Ovary (tissue), 9 donors: ENCODE results near the gene NSG2. TPM values are rescaled to one million over a fixed set of nuclear protein-coding genes. Genes with fewer than 3 reads are reported as not detected.

Source experiments
- DNase-seq, 5 donors: peaks; one replicate each; pipeline ENCODE4 v3.0.0-alpha.2; 2019 to 2020
- H3K27ac ChIP-seq, 2 donors: fragments of 200-600 bp; one replicate each; pipeline versions ENCODE4 v1.5.1 to v1.8.0; 2019 to 2022
- H3K27me3 ChIP-seq: fragments of 200-600 bp; one replicate; pipeline ENCODE4 v1.8.0; 2022
- H3K36me3 ChIP-seq: fragments of 200-600 bp; sonication (generic); one replicate; pipeline ENCODE4 v1.5.1; 2019
- H3K4me1 ChIP-seq: one replicate; pipeline ENCODE4 v1.8.1; 2013; ENCODE audit warnings: mild to moderate bottlenecking, moderate library complexity; ENCODE audit not compliant: insufficient read depth
- H3K4me3 ChIP-seq: fragments of 200-600 bp; sonication (generic); one replicate; pipeline ENCODE4 v1.5.1; 2017
- H3K9me3 ChIP-seq, 2 donors: fragments of 200-600 bp in 1 of 2; sonication (generic) in 1 of 2; one replicate each; pipeline versions ENCODE4 v1.5.1 to v1.8.1; 2013 to 2019; ENCODE audit warnings: mild to moderate bottlenecking in 1 of 2, moderate library complexity in 1 of 2
- CTCF ChIP-seq, 3 donors: fragments of 450-650 bp in 2 of 3; fragments of 200-600 bp in 1 of 3; IDR thresholded peaks; one replicate each; pipeline versions ENCODE4 v1.5.1 to v1.8.0; 2016 to 2022; ENCODE audit warnings: antibody characterized with exemption in 3 of 3, mild to moderate bottlenecking in 1 of 3
- EP300 ChIP-seq: sonication (generic); formaldehyde crosslinking; IDR thresholded peaks from one replicate; pipeline ENCODE4 v1.6.1; 2017; ENCODE audit warnings: antibody characterized with exemption
- POLR2A ChIP-seq: fragments of 450-650 bp; IDR thresholded peaks from one replicate; pipeline ENCODE4 v1.6.1; 2017; ENCODE audit warnings: antibody characterized with exemption, mild to moderate bottlenecking, moderate library complexity
- WGBS, 3 donors: extraction: QIAGEN DNeasy Blood & Tissue Kit in 1 of 3; methylation state at CpG; one replicate each; pipeline versions ENCODE4 v1.1.5 to v1.1.7; 2013 to 2017; 5-methylcytosine and 5-hydroxymethylcytosine counted together
- intact Hi-C, 4 donors: fragments of 100-400 bp; cut with DNase I; formaldehyde crosslinking; loops; one replicate each; pipeline versions ENCODE4 v1.11.0 to v1.15.1; 2022 to 2023
- polyA plus RNA-seq, 2 donors: library from polyadenylated mRNA; stranded (reverse); fragments of 200-250 nt in 1 of 2; fragments of 350-450 nt in 1 of 2; fragmentation: Illumina TruSeq in 1 of 2; extraction: RNeasy Lipid Tissue Mini Kit (QIAGEN cat#74804) in 1 of 2; gene quantifications; one replicate each; pipeline ENCODE4 v1.2.3, GENCODE V29; 2013 to 2014
- total RNA-seq, 7 donors: library from RNA; depleted of rRNA in 2 of 7; stranded (reverse); fragments of >200 nt in 2 of 7; fragmentation: NEBNext Ultra II Directional in 3 of 7; extraction: Animal tissue kit (Norgen Biotek cat#: 25700) in 3 of 7; gene quantifications; one replicate each; pipeline versions ENCODE4 v1.1.0 to v1.2.4, GENCODE V29; 2016 to 2023
- donor health status: DM: no; HTN: no; CAD: no; lungs with moderate emphysema.
- donor health status: DM: no; HTN: no; CAD: no.
- donor health status: Bipolar disorder and iron deficiency.
- donor health status: DM: yes; HTN: yes; CAD: no.
- donor health status: DM: no; HTN: no; CAD: no.
- donor health status: DM: yes; HTN: yes; CAD: no.

The NSG2 gene
- total and polyA plus RNA-seq, 9 donors = not detected

- TF ChIP-seq EP300 (no peak), CTCF (IDR thresholded peaks at IDR 0.05) (no peak), POLR2A (no peak)
- WGBS, 3 donors = 81 to 84% (median 83%) methylated on average over 6 of the region's 6 CpGs
- H3K4me1 ChIP-seq = no peaks in the 10 kb centered on the region
- no peak overlapping the region for H3K4me3 ChIP-seq
- no peaks in the 10 kb centered on the region for H3K27me3 ChIP-seq
- no peaks in the 10 kb centered on the region for H3K9me3 ChIP-seq
- no peak for DNase-seq
- intact Hi-C loops = no loop called here
- no peaks in the 10 kb centered on the region for H3K36me3 ChIP-seq
- no peak overlapping the region for H3K27ac ChIP-seq
Observed at GRCh38 chr5:174108745-174109144, 63.2 kb downstream of the NSG2 start.

- Histone ChIP-seq H3K27me3 (no peaks in the 10 kb centered on the region), H3K36me3 (no peaks in the 10 kb centered on the region), H3K9me3 (no peaks in the 10 kb centered on the region), H3K4me1 (no peaks in the 10 kb centered on the region), H3K27ac (no peak overlapping the region), H3K4me3 (no peak overlapping the region)
- no peak for TF ChIP-seq EP300
- TF ChIP-seq POLR2A = no peak
- TF ChIP-seq CTCF (IDR thresholded peaks at IDR 0.05) = no peak
- DNase-seq = no peak
- intact Hi-C loops = no loop called here
- WGBS, 3 donors = 83 to 91% (median 85%) methylated on average over 10 of the region's 10 CpGs
Observed at GRCh38 chr5:174109698-174110260, 64.3 kb downstream of the NSG2 start.

- 88 to 92% (median 90%) methylated on average over 7 of the region's 7 CpGs for WGBS, 3 donors
- no peak for TF ChIP-seq POLR2A
- no peak for TF ChIP-seq EP300
- no peak for TF ChIP-seq CTCF (IDR thresholded peaks at IDR 0.05)
- no peaks in the 10 kb centered on the region for H3K4me1 ChIP-seq
Observed at GRCh38 chr5:174110310-174110709, 64.8 kb downstream of the NSG2 start.

GRCh38 chr5:174111287-174111973 lies 65.9 kb downstream of the NSG2 start:
- 72 to 80% (median 75%) methylated on average over 13 of the region's 13 CpGs for WGBS, 3 donors
- intact Hi-C loops = no loop called here
- no peak overlapping the region for H3K27ac ChIP-seq
- no peaks in the 10 kb centered on the region for H3K36me3 ChIP-seq
- TF ChIP-seq POLR2A = no peak
- TF ChIP-seq CTCF (IDR thresholded peaks at IDR 0.05) = no peak
- no peak for TF ChIP-seq EP300
- H3K27me3 ChIP-seq = no peaks in the 10 kb centered on the region
- H3K4me3 ChIP-seq = no peak overlapping the region
- no peak for DNase-seq
- no peaks in the 10 kb centered on the region for H3K4me1 ChIP-seq
- H3K9me3 ChIP-seq = no peaks in the 10 kb centered on the region

More at GRCh38 chr5:174110310-174110709, 64.8 kb downstream of the NSG2 start:
- intact Hi-C loops = no loop called here
- DNase-seq = no peak
- Histone ChIP-seq H3K4me3 (no peak overlapping the region), H3K27ac (no peak overlapping the region), H3K27me3 (no peaks in the 10 kb centered on the region), H3K9me3 (no peaks in the 10 kb centered on the region), H3K36me3 (no peaks in the 10 kb centered on the region)
